Activated B cell treated with CpG ODN at 0.5 μM for 24 hours (primary cell): ENCODE results near the gene HSPA4. TPM values are rescaled to one million over a fixed set of nuclear protein-coding genes. Genes with fewer than 3 reads are reported as not detected.
"Not testable (repeated sequence)": the region's sequence is repeated elsewhere in the genome, so short reads cannot be mapped to it uniquely, and the experiment has no call there.

Experiments
- ATAC-seq: fragments of 200-7000 bp; cut with Tn5 transposase; one replicate; pipeline ENCODE4 v1.10.0; 2021; ENCODE audit warnings: low read depth, mild to moderate bottlenecking, moderate library complexity
- CTCF ChIA-PET: fragments of 350-600 bp; sonication (Branson Sonifier 250); formaldehyde crosslinking; loops from one replicate; lab custom pipeline; 2021; ENCODE audit warnings: antibody characterized with exemption; lab: Charles Lee
- POLR2A ChIA-PET: fragments of 350-600 bp; sonication (Branson Sonifier 250); formaldehyde crosslinking; loops from one replicate; lab custom pipeline; 2021; ENCODE audit warnings: antibody characterized with exemption; lab: Charles Lee
- DNase-seq: peaks from one replicate; pipeline ENCODE4 v3.0.0; 2022
- H3K27ac Mint-ChIP-seq: one replicate; pipeline ENCODE4 v1.8.0; 2020; ENCODE audit warnings: mixed read lengths
- H3K27me3 Mint-ChIP-seq: one replicate; pipeline ENCODE4 v1.8.0; 2021; ENCODE audit warnings: mixed read lengths
- H3K36me3 Mint-ChIP-seq: one replicate; pipeline ENCODE4 v1.8.0; 2021; ENCODE audit warnings: low read depth, mixed read lengths
- H3K4me1 Mint-ChIP-seq: one replicate; pipeline ENCODE4 v1.8.0; 2021; ENCODE audit warnings: mixed read lengths
- H3K4me3 Mint-ChIP-seq: one replicate; pipeline ENCODE4 v1.8.0; 2020; ENCODE audit warnings: mild to moderate bottlenecking, mixed read lengths
- H3K9me3 Mint-ChIP-seq: one replicate; pipeline ENCODE4 v1.8.0; 2020; ENCODE audit warnings: mixed read lengths
- intact Hi-C: fragments of 100-400 bp; cut with micrococcal nuclease; formaldehyde crosslinking; loops from one replicate; pipeline ENCODE4 v1.15.1; 2024
- total RNA-seq: library from RNA; stranded (reverse); gene quantifications from 2 replicates; pipeline ENCODE4 v1.2.3, GENCODE V29; 2022
- TF ChIP-seq, protein P1 (sequence below): fragments of 200-600 bp; IDR thresholded peaks from one replicate; pipeline ENCODE4 v1.8.0; 2022; ENCODE audit warnings: antibody characterized with exemption, mild to moderate bottlenecking

Gene HSPA4
- total RNA-seq, 1 donor from 2014 or later = 152 TPM

DNA sequence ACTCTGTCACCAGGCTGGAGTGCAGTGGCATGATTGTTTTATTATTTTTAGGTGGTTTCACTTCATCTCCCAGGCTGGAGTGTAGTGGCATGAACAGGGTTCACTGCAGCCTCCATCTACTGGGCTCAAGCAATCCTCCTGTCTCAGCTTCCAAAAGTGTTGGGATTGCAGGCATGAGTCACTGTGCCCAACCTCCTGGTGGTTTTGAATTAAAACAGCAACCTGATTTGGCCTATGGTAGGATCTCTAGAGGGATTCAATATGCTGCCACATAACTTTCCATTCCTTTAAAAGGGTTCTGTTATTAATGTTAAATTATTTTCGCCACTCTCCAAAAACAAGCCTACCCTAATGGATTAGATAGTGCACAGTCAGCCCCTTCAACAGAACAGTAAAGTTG, 9.9 kb upstream of the HSPA4 start:
- no peak for ATAC-seq
- POLR2A ChIA-PET = no interaction called here
- CTCF ChIA-PET = no interaction called here
- Mint-ChIP-seq H3K4me1 (peaks cover 22% of the 10 kb centered on the region), H3K27me3 (no peaks in the 10 kb centered on the region), H3K27ac (no peak overlapping the region), H3K36me3 (no peaks in the 10 kb centered on the region), H3K4me3 (no peak overlapping the region), H3K9me3 (no peaks in the 10 kb centered on the region)
- intact Hi-C loops = no loop called here
- TF ChIP-seq, protein P1, sequence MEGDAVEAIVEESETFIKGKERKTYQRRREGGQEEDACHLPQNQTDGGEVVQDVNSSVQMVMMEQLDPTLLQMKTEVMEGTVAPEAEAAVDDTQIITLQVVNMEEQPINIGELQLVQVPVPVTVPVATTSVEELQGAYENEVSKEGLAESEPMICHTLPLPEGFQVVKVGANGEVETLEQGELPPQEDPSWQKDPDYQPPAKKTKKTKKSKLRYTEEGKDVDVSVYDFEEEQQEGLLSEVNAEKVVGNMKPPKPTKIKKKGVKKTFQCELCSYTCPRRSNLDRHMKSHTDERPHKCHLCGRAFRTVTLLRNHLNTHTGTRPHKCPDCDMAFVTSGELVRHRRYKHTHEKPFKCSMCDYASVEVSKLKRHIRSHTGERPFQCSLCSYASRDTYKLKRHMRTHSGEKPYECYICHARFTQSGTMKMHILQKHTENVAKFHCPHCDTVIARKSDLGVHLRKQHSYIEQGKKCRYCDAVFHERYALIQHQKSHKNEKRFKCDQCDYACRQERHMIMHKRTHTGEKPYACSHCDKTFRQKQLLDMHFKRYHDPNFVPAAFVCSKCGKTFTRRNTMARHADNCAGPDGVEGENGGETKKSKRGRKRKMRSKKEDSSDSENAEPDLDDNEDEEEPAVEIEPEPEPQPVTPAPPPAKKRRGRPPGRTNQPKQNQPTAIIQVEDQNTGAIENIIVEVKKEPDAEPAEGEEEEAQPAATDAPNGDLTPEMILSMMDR = no peak
- DNase-seq = no peak

DNA sequence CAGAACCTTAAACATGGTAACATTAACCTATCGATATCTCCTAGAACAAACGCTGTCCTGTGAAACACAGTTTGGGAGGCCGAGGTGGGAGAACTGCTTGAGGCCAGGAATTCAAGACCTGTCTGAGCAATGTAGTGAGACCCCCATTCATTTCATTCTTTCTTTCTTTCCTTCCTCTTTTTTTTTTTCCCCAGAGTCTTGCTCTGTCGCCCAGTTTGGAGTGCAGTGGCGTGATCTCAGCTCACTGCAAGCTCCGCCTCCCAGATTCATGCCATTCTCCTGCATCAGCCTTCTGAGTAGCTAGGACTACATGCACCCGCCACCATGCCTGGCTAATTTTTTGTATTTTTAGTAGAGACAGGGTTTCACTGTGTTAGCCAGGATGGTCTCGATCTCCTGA, 5.3 kb upstream of the HSPA4 start:
- peak; percentile 28 for ATAC-seq
- intact Hi-C loops, H3K27me3 Mint-ChIP-seq, H3K9me3 Mint-ChIP-seq, DNase-seq, H3K36me3 Mint-ChIP-seq, CTCF ChIA-PET: not testable (repeated sequence)
- H3K4me3 Mint-ChIP-seq = peak overlapping the region; percentile 62
- POLR2A ChIA-PET = interaction anchor here (0.7 to 2.9 kb wide), 7 partner anchors 10 to 905 kb away, joined by 3 to 20 read pairs (median 5); no protein-coding TSS in a partner anchor
- H3K4me1 Mint-ChIP-seq = peaks cover 46% of the 10 kb centered on the region
- peak overlapping the region; percentile 73 for H3K27ac Mint-ChIP-seq

DNA sequence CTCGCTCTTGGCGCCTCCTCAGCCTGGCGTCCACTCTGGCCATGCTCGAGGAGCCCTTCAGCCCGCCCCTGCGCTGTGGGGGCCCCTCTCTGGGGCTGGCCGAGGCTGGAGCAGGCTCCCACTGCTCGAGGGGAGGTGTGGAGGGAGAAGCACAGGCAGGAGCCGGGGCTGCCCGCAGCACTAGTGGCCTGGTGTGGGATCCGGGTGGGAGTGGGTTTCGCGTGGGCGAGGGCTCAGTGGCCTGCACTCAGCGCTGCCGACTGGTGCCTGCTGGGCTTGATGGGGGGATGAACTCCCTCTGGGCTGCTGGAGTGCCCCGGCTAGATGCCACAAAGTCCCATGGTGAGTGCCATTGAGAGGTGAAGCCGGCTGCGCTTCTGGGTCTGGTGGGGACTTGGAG, 4.4 kb upstream of the HSPA4 start:
- no peak for ATAC-seq
- ChIA-PET CTCF (no interaction called here), POLR2A (interaction anchor here (0.7 to 2.9 kb wide), 5 partner anchors 15 to 1689 kb away, joined by 3 to 20 read pairs (median 5); partner anchors contain the start of gene AFF4)
- no peak for DNase-seq
- Mint-ChIP-seq H3K27ac (no peak overlapping the region), H3K36me3 (peaks cover 11% of the 10 kb centered on the region), H3K4me1 (peaks cover 44% of the 10 kb centered on the region), H3K4me3 (no peak overlapping the region), H3K27me3 (no peaks in the 10 kb centered on the region), H3K9me3 (no peaks in the 10 kb centered on the region)
- intact Hi-C loops = no loop called here
- TF ChIP-seq, protein P1 = no peak

DNA sequence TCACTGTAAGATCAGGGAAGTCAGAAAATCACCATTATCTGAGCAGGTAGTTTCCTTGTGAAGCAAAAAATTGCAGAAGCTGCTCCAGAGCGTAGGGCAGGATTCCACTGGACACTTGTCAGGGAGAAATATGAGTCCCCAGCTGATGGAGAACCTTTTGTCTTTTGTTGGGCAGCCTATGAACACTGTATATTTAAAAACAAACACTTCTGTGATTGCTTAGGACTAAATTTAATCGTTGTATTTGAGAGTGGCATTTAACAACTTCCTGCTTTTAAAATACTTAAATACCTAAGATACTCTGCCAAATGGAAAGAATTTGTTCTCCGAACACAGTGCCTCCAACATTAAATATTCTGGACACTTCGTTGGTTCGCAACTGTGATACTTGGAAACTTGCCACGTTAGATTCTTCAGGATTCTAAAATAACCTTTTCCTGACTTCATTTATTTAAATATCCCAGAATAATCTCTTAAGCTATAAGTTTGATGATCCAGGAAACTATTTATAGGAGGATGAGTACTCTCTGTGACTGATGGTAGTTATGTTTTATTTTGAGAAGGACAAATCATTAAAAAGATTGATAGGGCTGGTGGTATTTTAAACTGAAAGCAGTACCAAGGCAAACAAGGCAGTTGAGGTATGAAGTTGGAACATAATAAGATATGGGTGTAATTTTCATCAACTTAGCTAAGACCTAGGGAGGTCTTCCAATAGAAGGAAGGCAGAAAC, 2.7 kb upstream of the HSPA4 start:
- ChIA-PET POLR2A (interaction anchor here (1.1 to 4.0 kb wide), 6 partner anchors 10 to 182 kb away, joined by 3 to 132 read pairs (median 7); partner anchors contain the start of genes AFF4 and UQCRQ), CTCF (no interaction called here)

DNA sequence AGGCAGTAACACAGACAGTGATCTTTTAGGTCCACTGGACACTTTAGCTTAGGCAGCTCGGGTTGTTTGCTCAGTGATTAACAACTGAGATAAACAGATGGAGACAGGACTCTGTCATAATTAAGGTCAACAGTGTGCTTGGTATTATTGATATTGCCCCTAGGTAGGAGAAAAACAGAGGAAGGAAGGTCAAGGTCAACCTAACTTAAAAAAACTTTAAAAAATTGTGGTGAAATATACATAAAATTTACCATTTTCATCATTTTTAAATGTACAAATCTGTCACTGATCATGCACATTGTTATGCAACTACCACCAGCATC, 2.1 kb upstream of the HSPA4 start:
- ChIA-PET CTCF (no interaction called here), POLR2A (interaction anchor here (1.1 to 4.0 kb wide), 4 partner anchors 10 to 183 kb away, joined by 3 to 132 read pairs (median 7); partner anchors contain the start of genes AFF4 and UQCRQ)
- H3K27me3 Mint-ChIP-seq = no peaks in the 10 kb centered on the region
- peaks cover 59% of the 10 kb centered on the region for H3K4me1 Mint-ChIP-seq
- ATAC-seq (no peak), DNase-seq (no peak)
- H3K4me3 Mint-ChIP-seq = no peak overlapping the region
- no peaks in the 10 kb centered on the region for H3K9me3 Mint-ChIP-seq
- TF ChIP-seq, protein P1 = no peak
- H3K27ac Mint-ChIP-seq = peak overlapping the region; percentile 67
- H3K36me3 Mint-ChIP-seq = peaks cover 19% of the 10 kb centered on the region
- intact Hi-C loops = loop anchor here (2.0 to 10.0 kb wide), 5 partner anchors 918 to 1255 kb away; partner anchors contain the start of genes C5orf15, FNIP1 and VDAC1

More for the DNA sequence above, 2.7 kb upstream of the HSPA4 start:
- Mint-ChIP-seq H3K27ac (peak overlapping the region; percentile 67), H3K9me3 (no peaks in the 10 kb centered on the region), H3K4me1 (peaks cover 54% of the 10 kb centered on the region), H3K27me3 (no peaks in the 10 kb centered on the region), H3K36me3 (peaks cover 16% of the 10 kb centered on the region), H3K4me3 (no peak overlapping the region)
- TF ChIP-seq, protein P1 = no peak
- no peak for DNase-seq
- ATAC-seq = no peak
- intact Hi-C loops = no loop called here
